IMR-90 (cell line): ENCODE measurements around the gene AHCYL2. TPM values are rescaled to one million over a fixed set of nuclear protein-coding genes. Genes with fewer than 3 reads are reported as not detected.

Experiments
- ATAC-seq: fragments of 200-7000 bp; cut with Tn5 transposase; 2 replicates; pipeline ENCODE4 v1.9.1; 2020; ENCODE audit warnings: low read depth, mild to moderate bottlenecking, moderate library complexity
- BruUV-seq: library from RNA; stranded (reverse); fragments of 400-500 nt; replicated peaks from 2 replicates; lab custom pipeline; 2021; lab: Mats Ljungman, UMichigan
- CTCF ChIA-PET: fragments of 300-600 bp; formaldehyde crosslinking; extraction: SDS; loops from one replicate; lab custom pipeline; 2021; ENCODE audit warnings: antibody characterized with exemption; lab: Yijun Ruan, JAX
- POLR2A ChIA-PET: fragments of 300-600 bp; sonication (Branson Sonifier 250); formaldehyde crosslinking; loops from one replicate; lab custom pipeline; 2022; ENCODE audit warnings: antibody characterized with exemption; ENCODE audit not compliant: unreplicated experiment; lab: Charles Lee
- DNase-seq: peaks from one replicate; pipeline ENCODE4 v3.0.0; 2013
- H2AFZ ChIP-seq: replicated peaks from 2 replicates; pipeline ENCODE3; 2013; ENCODE audit warnings: low read length, mild to moderate bottlenecking; ENCODE audit not compliant: poor library complexity
- H2AK5ac ChIP-seq: 2 replicates; pipeline ENCODE4 v1.6.1; 2013; ENCODE audit warnings: low read depth, low read length, inconsistent platforms
- H2AK9ac ChIP-seq: replicated peaks from 2 replicates; pipeline ENCODE3; 2013; ENCODE audit warnings: mild to moderate bottlenecking, low read depth, low read length, moderate library complexity; ENCODE audit not compliant: poor library complexity
- H2BK120ac ChIP-seq: 2 replicates; pipeline ENCODE4 v1.6.1; 2013; ENCODE audit warnings: low read depth, low read length, inconsistent platforms
- H2BK15ac ChIP-seq: 3 replicates; pipeline ENCODE4 v1.6.1; 2013; ENCODE audit warnings: low read depth, low read length, inconsistent platforms
- H2BK20ac ChIP-seq: 2 replicates; pipeline ENCODE4 v1.6.1; 2013; ENCODE audit warnings: low read depth, mild to moderate bottlenecking, inconsistent platforms, low read length, moderate library complexity
- H2BK5ac ChIP-seq: 2 replicates; pipeline ENCODE4 v1.6.1; 2013; ENCODE audit warnings: mild to moderate bottlenecking, low read depth, low read length, inconsistent platforms; ENCODE audit not compliant: poor library complexity, severe bottlenecking
- H3K14ac ChIP-seq: replicated peaks from 2 replicates; pipeline ENCODE4 v1.6.1; 2013; ENCODE audit warnings: low read depth, low read length, inconsistent platforms
- H3K18ac ChIP-seq: 2 replicates; pipeline ENCODE4 v1.6.1; 2013; ENCODE audit warnings: low read depth, low read length, control low read depth
- H3K23ac ChIP-seq: 2 replicates; pipeline ENCODE4 v1.6.1; 2013; ENCODE audit warnings: low read depth, low read length, inconsistent platforms
- H3K27ac ChIP-seq: 2 replicates; pipeline ENCODE4 v1.5.1; 2013; ENCODE audit warnings: mild to moderate bottlenecking, control low read depth, low read length; ENCODE audit not compliant: insufficient read depth
- H3K27me3 ChIP-seq: 2 replicates; pipeline ENCODE4 v1.6.1; 2013; ENCODE audit warnings: low read length; ENCODE audit not compliant: control insufficient read depth, insufficient read depth
- H3K36me3 ChIP-seq: 2 replicates; pipeline ENCODE4 v1.6.1; 2013; ENCODE audit warnings: low read length, mixed read lengths; ENCODE audit not compliant: control insufficient read depth, insufficient read depth
- H3K4ac ChIP-seq: 2 replicates; pipeline ENCODE4 v1.6.1; 2013; ENCODE audit warnings: low read depth, low read length, inconsistent platforms
- H3K4me1 ChIP-seq: 2 replicates; pipeline ENCODE4 v1.6.1; 2013; ENCODE audit warnings: low read length, mixed read lengths; ENCODE audit not compliant: control insufficient read depth, insufficient read depth
- H3K4me2 ChIP-seq: 2 replicates; pipeline ENCODE4 v1.6.1; 2013; ENCODE audit warnings: low read depth, mild to moderate bottlenecking, control low read depth, low read length, moderate library complexity
- H3K4me3 ChIP-seq: 2 replicates; pipeline ENCODE4 v1.5.1; 2013; ENCODE audit warnings: low read depth, mild to moderate bottlenecking, control low read depth, low read length, moderate library complexity; ENCODE audit not compliant: insufficient read depth
- H3K56ac ChIP-seq: 2 replicates; pipeline ENCODE4 v1.6.1; 2013; ENCODE audit warnings: low read length, inconsistent platforms; ENCODE audit not compliant: insufficient read depth; ENCODE audit errors: extremely low read depth
- H3K79me1 ChIP-seq, 2 experiments: 2 replicates each; pipeline ENCODE4 v1.6.1; 2013; ENCODE audit warnings: low read length in 2 of 2, inconsistent platforms in 1 of 2, low read depth in 1 of 2
- H3K9ac ChIP-seq: 2 replicates; pipeline ENCODE4 v1.6.1; 2013; ENCODE audit warnings: low read depth, low read length, control low read depth
- H3K9me1 ChIP-seq: 2 replicates; pipeline ENCODE4 v1.6.1; 2013; ENCODE audit warnings: low read length, inconsistent platforms; ENCODE audit not compliant: insufficient read depth
- H3K9me3 ChIP-seq: 2 replicates; pipeline ENCODE4 v1.6.1; 2013; ENCODE audit warnings: low read length; ENCODE audit not compliant: control insufficient read depth, insufficient read depth
- H4K20me1 ChIP-seq: 2 replicates; pipeline ENCODE4 v1.6.1; 2013; ENCODE audit warnings: low read length, inconsistent platforms; ENCODE audit not compliant: insufficient read depth
- H4K5ac ChIP-seq: 2 replicates; pipeline ENCODE4 v1.6.1; 2013; ENCODE audit warnings: mild to moderate bottlenecking, low read depth, low read length, control low read depth
- H4K8ac ChIP-seq, 2 experiments: 2 replicates each; pipeline ENCODE4 v1.6.1; 2013; ENCODE audit warnings: low read depth in 2 of 2, low read length in 2 of 2, control low read depth in 1 of 2, inconsistent platforms in 1 of 2
- H4K91ac ChIP-seq: 2 replicates; pipeline ENCODE4 v1.6.1; 2013; ENCODE audit warnings: low read depth, low read length, inconsistent platforms; ENCODE audit not compliant: insufficient read depth
- BHLHE40 ChIP-seq: fragments of 150-350 bp; IDR thresholded peaks from 2 replicates; pipeline ENCODE4 v1.6.1; 2016; ENCODE audit warnings: mild to moderate bottlenecking, low read depth, low read length
- FOS ChIP-seq: fragments of 150-350 bp; IDR thresholded peaks from 2 replicates; pipeline ENCODE4 v1.6.1; 2016; ENCODE audit warnings: low read depth, low read length
- MXI1 ChIP-seq: IDR thresholded peaks from 2 replicates; pipeline ENCODE4 v1.6.1; 2012; ENCODE audit warnings: low read depth, mild to moderate bottlenecking, low read length, moderate library complexity, borderline replicate concordance
- RFX5 ChIP-seq: IDR thresholded peaks from 2 replicates; pipeline ENCODE4 v1.8.0; 2012; ENCODE audit warnings: low read depth, mild to moderate bottlenecking, low read length, moderate library complexity
- WGBS, 2 experiments: methylation state at CpG; one replicate each; pipeline versions ENCODE4 v1.1.5 to v1.1.7; 2013; ENCODE audit warnings: missing lambda C conversion rate in 2 of 2; ENCODE audit not compliant: insufficient read length in 1 of 2; ENCODE audit errors: extremely low coverage in 2 of 2; 5-methylcytosine and 5-hydroxymethylcytosine counted together
- dilution Hi-C: fragments of 300-500 bp; cut with HindIII; formaldehyde crosslinking; loops from one replicate; pipeline ENCODE4 v1.14.3; 2018; ENCODE audit warnings: low sequenced_read_pairs; ENCODE audit not compliant: unreplicated experiment
- in situ Hi-C: fragments of 300-500 bp; cut with MboI; formaldehyde crosslinking; loops from 3 replicates; pipeline ENCODE4 v1.14.3; 2019; ENCODE audit warnings: low sequenced_read_pairs, inconsistent platforms, mixed read lengths
- intact Hi-C: fragments of 100-400 bp; cut with micrococcal nuclease; formaldehyde crosslinking; loops from 2 replicates; pipeline ENCODE4 v1.10.0; 2022
- polyA plus RNA-seq, 3 experiments: library from polyadenylated mRNA; depleted of rRNA; stranded (reverse); fragments of >200 nt; gene quantifications; 2 replicates each; pipeline ENCODE4 v1.2.3, GENCODE V29; 2012; ENCODE audit warnings: low replicate concordance in 1 of 3
- total RNA-seq: library from RNA; depleted of rRNA; stranded (reverse); fragments of >200 nt; gene quantifications from 2 replicates; pipeline ENCODE4 v1.2.3, GENCODE V29; 2012

AHCYL2 gene
- total and polyA plus RNA-seq, 2 of the 4 experiments (the other 2 are of a cell fraction) = 5.7 to 7.6 TPM

DNA sequence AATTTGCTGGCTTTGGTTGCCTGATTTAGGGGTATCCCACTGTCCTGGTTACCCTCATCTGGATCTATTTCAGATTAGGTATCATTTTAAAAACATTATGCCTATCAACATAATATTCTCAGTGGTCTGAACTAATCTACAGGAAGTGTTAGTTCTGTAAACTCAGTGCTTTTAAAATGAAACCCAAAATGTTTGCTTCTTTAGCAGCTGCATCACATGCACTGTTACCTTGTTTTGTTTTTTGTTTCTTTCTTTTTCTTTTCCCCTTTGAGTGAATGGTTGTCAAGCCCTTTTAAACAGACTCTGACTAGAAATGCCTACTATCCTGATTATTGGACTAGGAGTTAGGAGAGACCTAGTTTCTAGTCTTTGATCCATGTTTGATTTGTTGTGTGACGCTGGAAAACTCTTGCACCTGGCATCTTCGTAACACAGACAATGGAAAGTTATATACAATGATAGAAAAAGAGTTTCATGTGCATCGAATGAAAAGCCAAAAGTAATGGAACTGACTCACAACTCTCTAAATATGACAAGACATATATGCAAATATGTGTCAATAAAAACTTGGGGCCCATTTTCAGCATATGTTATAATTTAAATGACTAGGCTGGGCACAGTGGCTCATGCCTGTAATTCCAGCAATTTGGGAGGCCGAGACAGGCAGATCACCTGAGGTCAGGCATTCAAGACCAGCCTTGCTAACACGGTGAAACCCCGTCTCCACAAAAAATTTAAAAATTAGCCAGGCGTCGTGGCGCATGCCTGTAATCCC lies 157.1 kb downstream of the AHCYL2 start (continued):
- TF ChIP-seq FOS = no peak

DNA sequence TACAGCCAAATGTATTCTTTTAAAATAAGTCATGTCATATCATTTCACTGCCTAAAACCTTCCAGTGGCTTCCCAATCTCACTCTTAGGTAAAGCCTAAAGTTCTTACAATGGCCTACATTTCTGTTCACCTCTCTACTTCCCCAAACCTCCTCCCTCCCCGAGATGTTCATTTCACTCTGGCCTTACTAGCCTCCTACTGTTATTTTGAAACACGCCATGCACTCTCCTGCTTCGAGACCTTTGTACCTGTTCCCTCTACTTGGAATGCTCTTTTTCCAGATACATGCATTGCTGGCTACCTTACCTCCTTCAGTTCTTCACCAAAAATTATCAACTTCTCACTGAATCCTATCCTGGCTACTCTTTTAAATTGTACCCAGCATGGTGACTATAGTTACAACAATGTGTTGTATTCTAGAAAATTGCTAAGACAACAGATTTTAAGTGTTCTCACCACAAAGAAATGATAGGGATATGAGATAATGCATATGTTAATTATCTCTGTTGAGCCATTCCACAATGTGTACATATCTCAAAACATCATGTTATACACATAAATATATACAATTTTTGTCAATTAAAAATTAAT lies 158.8 kb downstream of the AHCYL2 start:
- ATAC-seq (no peak), DNase-seq (no peak)
- Histone ChIP-seq H3K27me3 (no peaks in the 10 kb centered on the region), H3K9ac (no peak overlapping the region), H4K20me1 (no peaks in the 10 kb centered on the region), H3K79me1 (no peaks in the 10 kb centered on the region), H3K56ac (no peak overlapping the region), H3K14ac (no peak overlapping the region), H3K36me3 (0 out of 2 replicates have a peak, but pooled peaks cover 1% of the 10 kb centered on the region), H2AK5ac (no peak overlapping the region), H3K9me1 (0 out of 2 replicates have a peak, but pooled peaks cover 2% of the 10 kb centered on the region), H3K23ac (no peak overlapping the region), H2AK9ac (no peak overlapping the region), H2BK120ac (no peak overlapping the region), H2AFZ (no peak overlapping the region), H2BK20ac (0 out of 2 replicates have a peak overlapping the region, but pooled peaks have one; percentile 28), H4K5ac (no peak overlapping the region), H4K8ac (no peak overlapping the region), H2BK15ac (no peak overlapping the region), H3K4me2 (no peak overlapping the region), H3K18ac (no peak overlapping the region), H3K9me3 (no peaks in the 10 kb centered on the region), H3K4ac (no peak overlapping the region), H4K91ac (no peak overlapping the region), H3K4me1 (peaks cover 2% of the 10 kb centered on the region; the same call in 1 of the 2 replicates), H3K4me3 (no peak overlapping the region), H2BK5ac (no peak overlapping the region), H3K27ac (no peak overlapping the region)
- ChIA-PET CTCF (no interaction called here), POLR2A (no interaction called here)
- dilution Hi-C loops (no loop called here), in situ Hi-C loops (no loop called here), intact Hi-C loops (no loop called here)
- WGBS, 2 experiments = 87% methylated on average over 3 of the region's 3 CpGs; no CpG with 5 or more reads in 1 of the 2 experiments
- TF ChIP-seq RFX5 (no peak), BHLHE40 (no peak), MXI1 (no peak)
- BruUV-seq = no TSS peak
